ENCODE results near the gene C3orf22.

GRCh38 chr3:126573492-126574117 is 14.9 kb upstream of the C3orf22 start:
- no peak for TF ChIP-seq POLR2A (IDR thresholded peaks at IDR 0.05)
- no peak for TF ChIP-seq CTCF (IDR thresholded peaks at IDR 0.05)

All from breast epithelium (tissue), 3 donors.